Lower lobe of right lung (tissue), 2 donors: ENCODE data around the gene ZNF827. TPM values are rescaled to one million over a fixed set of nuclear protein-coding genes. Genes with fewer than 3 reads are reported as not detected.

Source experiments
- ATAC-seq, 2 donors: fragments of 200-7000 bp; cut with Tn5 transposase; one replicate each; pipeline ENCODE4 v1.9.1; 2020 to 2022; ENCODE audit warnings: mild to moderate bottlenecking in 2 of 2, moderate library complexity in 2 of 2
- DNase-seq: peaks from one replicate; pipeline ENCODE4 v3.0.0-alpha.2; 2020
- H3K27ac ChIP-seq: fragments of 200-600 bp; one replicate; pipeline ENCODE4 v1.8.0; 2022
- H3K27me3 ChIP-seq: fragments of 200-600 bp; one replicate; pipeline ENCODE4 v1.8.0; 2022; ENCODE audit warnings: low read depth
- H3K36me3 ChIP-seq: fragments of 200-600 bp; one replicate; pipeline ENCODE4 v1.8.0; 2022; ENCODE audit warnings: mild to moderate bottlenecking
- H3K4me1 ChIP-seq: fragments of 200-600 bp; one replicate; pipeline ENCODE4 v1.8.0; 2022
- H3K4me3 ChIP-seq: fragments of 200-600 bp; one replicate; pipeline ENCODE4 v1.8.0; 2022; ENCODE audit warnings: mild to moderate bottlenecking
- H3K9me3 ChIP-seq: fragments of 200-600 bp; one replicate; pipeline ENCODE4 v1.8.0; 2022
- CTCF ChIP-seq: fragments of 200-600 bp; IDR thresholded peaks from one replicate; pipeline ENCODE4 v1.8.0; 2022; ENCODE audit warnings: antibody characterized with exemption, mild to moderate bottlenecking
- intact Hi-C: fragments of 100-400 bp; cut with DNase I; formaldehyde crosslinking; loops from one replicate; pipeline ENCODE4 v1.11.0; 2022
- total RNA-seq: library from RNA; stranded (reverse); fragmentation: NEBNext Ultra II Directional; extraction: Animal tissue kit (Norgen Biotek cat#: 25700); gene quantifications from one replicate; pipeline ENCODE4 v1.2.1, GENCODE V29; 2021
- donor health status: DM: no; HTN: yes; CAD: no; lungs with severe emphysema.

Gene ZNF827
- total RNA-seq, 1 donor from 2014 or later, result 11.3 TPM

- H3K9me3 ChIP-seq, result no peaks in the 10 kb centered on the region
- no peaks in the 10 kb centered on the region for H3K4me1 ChIP-seq
- ATAC-seq, result no peak
- H3K27me3 ChIP-seq, result no peaks in the 10 kb centered on the region
- peaks cover 21% of the 10 kb centered on the region for H3K36me3 ChIP-seq
- no peak overlapping the region for H3K27ac ChIP-seq
- intact Hi-C loops, result no loop called here
- DNase-seq, result no peak
- no peak overlapping the region for H3K4me3 ChIP-seq
- TF ChIP-seq CTCF, result no peak
Observed at GRCh38 chr4:145773581-145774234, 164.9 kb downstream of the ZNF827 start.

- Histone ChIP-seq H3K36me3 (peaks cover 21% of the 10 kb centered on the region), H3K9me3 (no peaks in the 10 kb centered on the region), H3K27me3 (no peaks in the 10 kb centered on the region), H3K27ac (no peak overlapping the region), H3K4me1 (no peaks in the 10 kb centered on the region), H3K4me3 (no peak overlapping the region)
- TF ChIP-seq CTCF, result no peak
- ATAC-seq (no peak), DNase-seq (no peak)
- intact Hi-C loops, result no loop called here
Observed at GRCh38 chr4:145772347-145772746, 166.3 kb downstream of the ZNF827 start.

DNA sequence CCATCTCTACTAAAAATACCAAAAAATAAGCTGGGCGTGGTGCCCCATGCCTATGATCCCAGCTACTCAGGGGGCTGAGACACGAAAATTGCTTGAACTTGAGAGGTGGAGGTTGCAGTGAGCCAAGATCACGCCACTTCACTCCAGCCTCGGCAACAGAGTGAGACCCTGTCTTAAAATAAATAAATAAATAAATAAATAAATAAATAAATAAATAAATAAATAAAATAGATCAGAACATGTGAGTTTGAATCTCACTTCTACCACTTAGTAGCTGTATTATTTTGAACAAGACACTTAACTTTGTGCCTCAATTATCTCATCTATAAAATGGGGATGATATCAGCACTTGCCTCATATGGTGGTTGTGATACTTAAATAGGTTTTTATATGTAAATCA is 168.5 kb downstream of the ZNF827 start:
- intact Hi-C loops, result no loop called here
- no peak overlapping the region for H3K27ac ChIP-seq

GRCh38 chr4:145769450-145770037 is 169.1 kb downstream of the ZNF827 start:
- ATAC-seq (peak; percentile 25 to 43), DNase-seq (no peak)
- Histone ChIP-seq H3K27ac (no peak overlapping the region), H3K27me3 (no peaks in the 10 kb centered on the region), H3K9me3 (no peaks in the 10 kb centered on the region), H3K4me1 (no peaks in the 10 kb centered on the region), H3K36me3 (peaks cover 27% of the 10 kb centered on the region), H3K4me3 (no peak overlapping the region)
- TF ChIP-seq CTCF, result no peak
- intact Hi-C loops, result no loop called here

More for the DNA sequence above, 168.5 kb downstream of the ZNF827 start:
- DNase-seq, result no peak
- Histone ChIP-seq H3K4me3 (no peak overlapping the region), H3K27me3 (no peaks in the 10 kb centered on the region), H3K36me3 (peaks cover 25% of the 10 kb centered on the region), H3K9me3 (no peaks in the 10 kb centered on the region), H3K4me1 (no peaks in the 10 kb centered on the region)
- no peak for ATAC-seq
- TF ChIP-seq CTCF, result no peak

- TF ChIP-seq CTCF, result no peak
- DNase-seq (no peak), ATAC-seq (no peak)
- H3K4me3 ChIP-seq, result no peak overlapping the region
- intact Hi-C loops, result no loop called here
- no peaks in the 10 kb centered on the region for H3K27me3 ChIP-seq
- peaks cover 32% of the 10 kb centered on the region for H3K36me3 ChIP-seq
- H3K9me3 ChIP-seq, result no peaks in the 10 kb centered on the region
- H3K27ac ChIP-seq, result no peak overlapping the region
- no peaks in the 10 kb centered on the region for H3K4me1 ChIP-seq
Observed at GRCh38 chr4:145766273-145766672, 172.3 kb downstream of the ZNF827 start.
